OCI-LY1 (cell line): Measurements from ENCODE around the gene TSTD1.

Experiments used
- H2AFZ ChIP-seq: fragments of 200-600 bp; sonication (generic), shearing (Covaris generic); 2 replicates; pipeline ENCODE4 v1.6.0; 2014; ENCODE audit warnings: antibody characterized with exemption, mild to moderate bottlenecking, low read length
- H3F3A ChIP-seq: fragments of 200-600 bp; sonication (generic), shearing (Covaris generic); 2 replicates; pipeline ENCODE4 v1.6.0; 2014; ENCODE audit warnings: mild to moderate bottlenecking, antibody characterized with exemption, low read length, moderate library complexity; ENCODE audit not compliant: insufficient read depth
- H3K27ac ChIP-seq: fragments of 200-600 bp; sonication (generic); 2 replicates; pipeline ENCODE4 v1.5.1; 2014; ENCODE audit warnings: low read length, mixed run types, mild to moderate bottlenecking, low read depth; ENCODE audit not compliant: poor library complexity, severe bottlenecking
- H3K27me3 ChIP-seq: fragments of 200-600 bp; sonication (generic); 2 replicates; pipeline ENCODE4 v1.6.0; 2014; ENCODE audit warnings: antibody characterized with exemption, mild to moderate bottlenecking, low read length, moderate library complexity; ENCODE audit not compliant: insufficient read depth
- H3K36me3 ChIP-seq: fragments of 200-600 bp; sonication (generic); 2 replicates; pipeline ENCODE4 v1.6.1; 2014; ENCODE audit warnings: mild to moderate bottlenecking, antibody characterized with exemption, low read length, moderate library complexity, mixed read lengths; ENCODE audit not compliant: insufficient read depth
- H3K4me1 ChIP-seq: fragments of 200-600 bp; sonication (generic); 2 replicates; pipeline ENCODE4 v1.5.1; 2014; ENCODE audit warnings: mild to moderate bottlenecking, low read length, moderate library complexity; ENCODE audit not compliant: insufficient read depth, severe bottlenecking
- H3K4me2 ChIP-seq: fragments of 200-600 bp; sonication (generic), shearing (Covaris generic); 2 replicates; pipeline ENCODE4 v1.6.1; 2014; ENCODE audit warnings: low read length
- H3K4me3 ChIP-seq: fragments of 200-600 bp; sonication (generic); 2 replicates; pipeline ENCODE4 v1.5.1; 2014; ENCODE audit warnings: low read length, low read depth, mild to moderate bottlenecking, mixed read lengths; ENCODE audit not compliant: poor library complexity, severe bottlenecking
- H3K79me2 ChIP-seq: fragments of 200-600 bp; shearing (Covaris generic); 2 replicates; pipeline ENCODE4 v1.6.1; 2016; ENCODE audit warnings: mixed run types, low read length, mixed read lengths; ENCODE audit not compliant: insufficient read depth
- H3K9ac ChIP-seq: fragments of 200-600 bp; sonication (generic), shearing (Covaris generic); 2 replicates; pipeline ENCODE4 v1.6.1; 2014; ENCODE audit warnings: mild to moderate bottlenecking, low read length, mixed read lengths
- H3K9me2 ChIP-seq: fragments of 200-600 bp; sonication (generic), shearing (Covaris generic); 2 replicates; pipeline ENCODE4 v1.6.1; 2014; ENCODE audit warnings: low read depth, mild to moderate bottlenecking, low read length, mixed read lengths
- H3K9me3 ChIP-seq: fragments of 200-600 bp; shearing (Covaris generic); 2 replicates; pipeline ENCODE4 v1.6.1; 2014; ENCODE audit warnings: low read length, mixed read lengths
- H4K20me1 ChIP-seq: fragments of 200-600 bp; sonication (generic), shearing (Covaris generic); 2 replicates; pipeline ENCODE4 v1.6.0; 2016; ENCODE audit warnings: mild to moderate bottlenecking, low read length; ENCODE audit not compliant: insufficient read depth
- EZH2 ChIP-seq: fragments of 200-600 bp; sonication (generic), shearing (Covaris generic); IDR thresholded peaks from 2 replicates; pipeline ENCODE4 v1.8.0; 2017; ENCODE audit warnings: borderline replicate concordance, mixed run types, mild to moderate bottlenecking, antibody characterized with exemption, low read length, moderate library complexity, mixed read lengths
- TF ChIP-seq, protein P1 (sequence below): fragments of 200-600 bp; sonication (generic), shearing (Covaris generic); IDR thresholded peaks from 2 replicates; pipeline ENCODE4 v1.5.1; 2017; ENCODE audit warnings: mild to moderate bottlenecking, antibody characterized with exemption, low read length, moderate library complexity, mixed read lengths

The TSTD1 gene

DNA sequence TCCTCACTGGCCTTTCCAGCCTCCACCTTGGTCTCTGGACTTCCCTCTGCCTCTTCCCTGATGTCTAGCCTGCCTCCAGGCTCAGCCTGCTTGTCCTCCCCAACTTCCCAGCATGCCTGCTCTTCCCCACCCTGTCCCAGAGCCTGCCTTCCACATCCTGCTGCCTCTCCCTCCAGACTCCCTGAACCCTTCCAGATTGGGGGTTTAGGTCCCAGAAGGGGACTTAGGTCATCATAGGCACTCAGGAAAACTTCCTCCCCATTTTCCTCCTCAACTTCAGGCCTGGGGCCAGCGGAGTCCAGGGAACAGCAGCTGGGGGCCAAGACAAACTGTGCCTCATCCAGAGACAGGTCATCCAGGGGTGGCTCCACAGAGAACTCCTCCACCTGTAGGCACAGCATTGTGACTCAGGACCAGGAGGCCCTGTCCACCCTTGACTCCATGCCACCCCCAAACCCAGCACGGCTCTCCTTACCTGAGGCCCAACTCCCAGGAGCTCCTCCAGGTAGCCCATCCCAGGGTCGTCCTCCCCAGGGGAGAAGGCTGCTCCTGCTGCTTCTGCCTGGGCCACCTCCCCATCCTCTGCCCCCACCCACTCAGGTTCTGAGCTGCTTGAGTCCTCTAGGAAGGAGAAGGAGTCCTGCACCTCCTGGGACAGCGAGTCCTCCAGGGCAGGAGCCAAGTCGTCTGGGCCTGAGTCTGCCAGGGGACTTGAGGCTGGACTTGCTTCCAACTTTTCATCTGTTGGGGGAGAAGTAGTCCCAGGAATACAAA is 10.4 kb upstream of the TSTD1 start:
- H3K27ac ChIP-seq, result no peak overlapping the region

DNA sequence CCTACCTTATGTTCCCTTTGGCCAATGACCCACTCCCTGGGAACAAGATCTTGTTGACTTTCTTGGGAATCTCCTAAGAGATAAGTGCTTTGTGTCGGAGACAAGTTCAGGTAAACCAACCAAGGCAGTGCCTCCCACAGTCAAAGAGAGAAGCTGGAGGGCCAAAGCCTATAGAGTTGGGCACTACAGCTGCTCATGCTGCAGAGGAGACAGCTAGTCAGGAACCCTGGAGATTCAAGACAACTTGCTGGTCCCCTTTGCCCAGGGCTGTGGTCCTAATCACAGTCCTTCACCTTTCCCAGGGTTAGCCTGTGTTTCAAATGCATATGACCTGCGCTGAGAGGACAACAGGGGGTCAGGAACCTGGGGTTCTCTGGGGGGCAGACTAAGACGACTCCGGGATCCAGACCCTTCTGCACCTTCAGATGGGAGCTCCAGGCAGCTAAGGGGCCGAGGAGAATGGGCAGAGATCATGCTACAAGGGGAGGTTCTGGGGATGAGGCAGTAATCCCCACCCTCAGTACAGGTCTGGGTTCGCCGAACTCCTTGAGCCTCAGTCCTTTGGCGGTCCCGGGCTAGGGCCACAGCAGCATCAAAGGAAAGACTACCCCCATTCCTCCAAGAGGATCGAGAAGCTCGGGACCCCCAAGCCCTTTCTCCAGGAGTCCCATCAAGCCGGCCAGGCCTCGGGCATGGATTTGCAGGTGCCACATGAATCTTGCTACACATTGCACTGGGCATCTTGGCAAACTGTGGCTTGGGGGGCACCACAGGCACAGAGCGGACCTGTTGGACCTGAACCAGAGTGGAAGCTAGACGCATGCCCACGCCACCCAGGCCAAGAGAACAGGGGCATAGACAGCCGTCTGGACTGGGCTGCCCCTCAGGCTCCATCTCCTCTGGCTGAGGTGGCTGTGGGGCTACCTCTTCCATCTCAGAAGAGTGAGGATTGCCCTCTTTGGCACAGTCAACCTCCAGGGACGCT is 9.0 kb upstream of the TSTD1 start:
- peak overlapping the region; percentile 94; the same call in 1 of the 2 replicates for H3K9ac ChIP-seq
- H3K27ac ChIP-seq, result peak overlapping the region; percentile 96
- H3K79me2 ChIP-seq, result peaks cover 7% of the 10 kb centered on the region
- H3K4me3 ChIP-seq, result no peak overlapping the region
- TF ChIP-seq, protein P1, sequence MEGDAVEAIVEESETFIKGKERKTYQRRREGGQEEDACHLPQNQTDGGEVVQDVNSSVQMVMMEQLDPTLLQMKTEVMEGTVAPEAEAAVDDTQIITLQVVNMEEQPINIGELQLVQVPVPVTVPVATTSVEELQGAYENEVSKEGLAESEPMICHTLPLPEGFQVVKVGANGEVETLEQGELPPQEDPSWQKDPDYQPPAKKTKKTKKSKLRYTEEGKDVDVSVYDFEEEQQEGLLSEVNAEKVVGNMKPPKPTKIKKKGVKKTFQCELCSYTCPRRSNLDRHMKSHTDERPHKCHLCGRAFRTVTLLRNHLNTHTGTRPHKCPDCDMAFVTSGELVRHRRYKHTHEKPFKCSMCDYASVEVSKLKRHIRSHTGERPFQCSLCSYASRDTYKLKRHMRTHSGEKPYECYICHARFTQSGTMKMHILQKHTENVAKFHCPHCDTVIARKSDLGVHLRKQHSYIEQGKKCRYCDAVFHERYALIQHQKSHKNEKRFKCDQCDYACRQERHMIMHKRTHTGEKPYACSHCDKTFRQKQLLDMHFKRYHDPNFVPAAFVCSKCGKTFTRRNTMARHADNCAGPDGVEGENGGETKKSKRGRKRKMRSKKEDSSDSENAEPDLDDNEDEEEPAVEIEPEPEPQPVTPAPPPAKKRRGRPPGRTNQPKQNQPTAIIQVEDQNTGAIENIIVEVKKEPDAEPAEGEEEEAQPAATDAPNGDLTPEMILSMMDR, result no peak
- no peak for TF ChIP-seq EZH2
- H3K4me2 ChIP-seq, result peak overlapping the region; percentile 94; the same call in 1 of the 2 replicates
- peaks cover 70% of the 10 kb centered on the region for H3K36me3 ChIP-seq
- H3K4me1 ChIP-seq, result peaks cover 33% of the 10 kb centered on the region
- no peaks in the 10 kb centered on the region for H3K27me3 ChIP-seq
- no peaks in the 10 kb centered on the region for H3K9me2 ChIP-seq
- H3F3A ChIP-seq, result peaks cover 4% of the 10 kb centered on the region; the same call in 1 of the 2 replicates
- H3K9me3 ChIP-seq, result no peaks in the 10 kb centered on the region
- no peak overlapping the region for H2AFZ ChIP-seq
- H4K20me1 ChIP-seq, result no peaks in the 10 kb centered on the region

More for the DNA sequence above, 10.4 kb upstream of the TSTD1 start:
- Histone ChIP-seq H3K9me2 (no peaks in the 10 kb centered on the region), H4K20me1 (no peaks in the 10 kb centered on the region), H3K36me3 (peaks cover 78% of the 10 kb centered on the region), H3K79me2 (peaks cover 6% of the 10 kb centered on the region), H3K27me3 (no peaks in the 10 kb centered on the region), H3F3A (peaks cover 4% of the 10 kb centered on the region; the same call in 1 of the 2 replicates), H3K9me3 (no peaks in the 10 kb centered on the region), H3K9ac (no peak overlapping the region), H3K4me1 (peaks cover 22% of the 10 kb centered on the region), H3K4me2 (no peak overlapping the region), H3K4me3 (no peak overlapping the region), H2AFZ (no peak overlapping the region)
- no peak for TF ChIP-seq EZH2
- TF ChIP-seq, protein P1, result no peak

DNA sequence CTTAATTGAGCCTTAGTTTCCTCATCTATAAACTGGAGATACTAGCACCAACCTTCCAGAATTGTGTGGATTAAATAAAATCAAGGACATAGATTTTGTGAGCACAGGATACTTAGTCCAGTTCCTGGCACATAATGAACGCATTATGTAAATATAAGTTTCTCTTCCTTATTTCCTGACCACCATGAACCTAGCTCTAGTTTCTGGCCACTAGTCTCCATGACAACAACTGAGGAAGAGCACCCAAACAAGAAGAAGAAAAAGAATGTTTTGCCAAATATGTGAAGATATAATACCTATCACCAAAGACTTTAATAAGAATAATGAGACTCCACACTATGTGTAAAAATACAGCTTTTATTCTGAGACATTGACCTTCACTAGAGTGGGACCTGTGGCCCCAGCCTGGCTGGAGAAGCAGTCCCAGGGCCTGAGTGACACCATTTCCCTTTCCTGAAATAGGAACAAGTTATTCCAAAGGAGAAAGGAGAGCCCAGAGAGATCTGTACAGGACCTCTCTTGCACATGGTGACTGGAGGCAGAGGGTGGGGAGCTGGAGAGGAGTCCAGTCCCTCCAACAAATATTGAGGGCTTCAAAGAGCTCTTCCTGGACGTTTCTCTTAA is 8.0 kb upstream of the TSTD1 start:
- H3F3A ChIP-seq, result peaks cover 4% of the 10 kb centered on the region; the same call in 1 of the 2 replicates
- H3K36me3 ChIP-seq, result peaks cover 71% of the 10 kb centered on the region
- H3K79me2 ChIP-seq, result peaks cover 7% of the 10 kb centered on the region
- H3K4me1 ChIP-seq, result peaks cover 35% of the 10 kb centered on the region
- peak overlapping the region; percentile 94 for H3K9ac ChIP-seq
- peak overlapping the region; percentile 82 for H3K4me3 ChIP-seq
- no peak for TF ChIP-seq EZH2
- TF ChIP-seq, protein P1, result no peak
- no peaks in the 10 kb centered on the region for H3K9me3 ChIP-seq
- H3K4me2 ChIP-seq, result peak overlapping the region; percentile 94
- H3K9me2 ChIP-seq, result no peaks in the 10 kb centered on the region
- H3K27ac ChIP-seq, result peak overlapping the region; percentile 96
- H4K20me1 ChIP-seq, result no peaks in the 10 kb centered on the region
- no peaks in the 10 kb centered on the region for H3K27me3 ChIP-seq
- no peak overlapping the region for H2AFZ ChIP-seq
